Measurements from ENCODE around the gene DDX24.

DNA sequence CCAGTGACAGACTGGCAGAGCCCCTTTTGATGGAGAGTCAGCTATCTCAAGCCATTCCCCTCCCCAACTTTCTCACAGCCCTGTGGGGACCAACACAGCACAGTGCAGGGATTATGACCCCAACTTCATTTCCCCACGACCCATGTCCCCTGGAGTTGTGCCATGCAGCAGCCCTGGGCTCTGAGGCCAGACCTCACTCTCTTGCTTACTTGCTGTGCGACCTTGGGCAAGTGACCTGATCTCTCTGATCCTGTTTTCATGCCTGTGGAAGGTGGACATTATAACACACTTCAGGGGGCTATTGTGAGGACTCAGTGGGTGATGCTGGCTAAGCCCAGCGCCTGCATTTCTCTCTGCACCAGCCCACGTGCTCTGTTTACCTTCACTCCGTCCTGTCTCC, 40.8 kb downstream of the DDX24 start:
- TF ChIP-seq POLR2A (IDR thresholded peaks at IDR 0.05) = no peak
- TF ChIP-seq, protein P1, sequence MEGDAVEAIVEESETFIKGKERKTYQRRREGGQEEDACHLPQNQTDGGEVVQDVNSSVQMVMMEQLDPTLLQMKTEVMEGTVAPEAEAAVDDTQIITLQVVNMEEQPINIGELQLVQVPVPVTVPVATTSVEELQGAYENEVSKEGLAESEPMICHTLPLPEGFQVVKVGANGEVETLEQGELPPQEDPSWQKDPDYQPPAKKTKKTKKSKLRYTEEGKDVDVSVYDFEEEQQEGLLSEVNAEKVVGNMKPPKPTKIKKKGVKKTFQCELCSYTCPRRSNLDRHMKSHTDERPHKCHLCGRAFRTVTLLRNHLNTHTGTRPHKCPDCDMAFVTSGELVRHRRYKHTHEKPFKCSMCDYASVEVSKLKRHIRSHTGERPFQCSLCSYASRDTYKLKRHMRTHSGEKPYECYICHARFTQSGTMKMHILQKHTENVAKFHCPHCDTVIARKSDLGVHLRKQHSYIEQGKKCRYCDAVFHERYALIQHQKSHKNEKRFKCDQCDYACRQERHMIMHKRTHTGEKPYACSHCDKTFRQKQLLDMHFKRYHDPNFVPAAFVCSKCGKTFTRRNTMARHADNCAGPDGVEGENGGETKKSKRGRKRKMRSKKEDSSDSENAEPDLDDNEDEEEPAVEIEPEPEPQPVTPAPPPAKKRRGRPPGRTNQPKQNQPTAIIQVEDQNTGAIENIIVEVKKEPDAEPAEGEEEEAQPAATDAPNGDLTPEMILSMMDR (IDR thresholded peaks at IDR 0.05) = no peak
- no peak for TF ChIP-seq POLR2AphosphoS5 (IDR thresholded peaks at IDR 0.05)
- no peak for TF ChIP-seq EP300 (IDR thresholded peaks at IDR 0.05)

Data from suprapubic skin (tissue), 4 donors.